HG03196 (cell line): ENCODE measurements around the gene TMEM95.
"Not testable (repeated sequence)": the region's sequence is repeated elsewhere in the genome, so short reads cannot be mapped to it uniquely, and the experiment has no call there.

Experiments used
- ATAC-seq: cut with Tn5 transposase; IDR thresholded peaks from one replicate; pipeline ENCODE4 v1.9.1; 2021; ENCODE audit not compliant: unreplicated experiment

TMEM95 gene

GRCh38 chr17:7346761-7347614, 8.0 kb upstream of the TMEM95 start:
- no peak for ATAC-seq

DNA sequence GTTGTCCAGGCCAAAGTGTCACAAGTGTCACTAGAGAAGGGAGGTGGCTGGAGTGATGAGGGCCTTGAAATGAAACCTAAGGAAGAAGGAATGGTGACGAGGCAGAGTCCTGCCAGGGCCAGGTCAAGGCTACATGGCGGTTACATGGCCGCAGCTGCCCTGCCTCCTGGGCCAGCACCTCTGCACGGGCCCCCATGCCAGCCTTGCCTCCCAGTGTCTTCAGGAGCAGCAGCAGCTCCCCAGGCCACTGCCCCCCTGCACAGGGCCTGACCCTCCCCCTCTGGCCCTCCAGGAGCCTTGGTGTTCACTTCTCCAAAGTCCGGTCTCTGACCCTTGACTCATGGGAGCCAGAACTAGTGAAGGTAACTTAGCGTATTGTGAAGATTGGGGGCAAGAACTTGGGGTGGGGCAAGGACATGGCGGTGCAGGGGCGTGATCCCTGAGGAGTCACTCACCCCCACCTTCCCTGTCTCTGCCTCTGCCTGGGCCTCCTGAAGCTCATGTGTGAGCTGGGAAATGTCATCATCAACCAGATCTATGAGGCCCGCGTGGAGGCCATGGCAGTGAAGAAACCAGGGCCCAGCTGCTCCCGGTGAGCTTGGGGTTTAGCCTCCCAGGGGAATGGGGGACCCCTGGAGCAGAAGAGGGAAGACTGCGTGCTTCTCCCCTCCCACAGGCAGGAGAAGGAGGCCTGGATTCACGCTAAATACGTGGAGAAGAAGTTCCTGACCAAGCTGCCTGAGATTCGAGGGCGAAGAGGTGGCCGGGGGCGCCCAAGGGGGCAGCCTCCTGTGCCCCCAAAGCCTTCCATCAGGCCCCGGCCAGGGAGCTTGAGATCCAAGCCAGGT, 7.1 kb upstream of the TMEM95 start:
- no peak for ATAC-seq

- ATAC-seq: no peak
These were observed 6.3 kb upstream of the TMEM95 start for GRCh38 chr17:7348478-7349242.

DNA sequence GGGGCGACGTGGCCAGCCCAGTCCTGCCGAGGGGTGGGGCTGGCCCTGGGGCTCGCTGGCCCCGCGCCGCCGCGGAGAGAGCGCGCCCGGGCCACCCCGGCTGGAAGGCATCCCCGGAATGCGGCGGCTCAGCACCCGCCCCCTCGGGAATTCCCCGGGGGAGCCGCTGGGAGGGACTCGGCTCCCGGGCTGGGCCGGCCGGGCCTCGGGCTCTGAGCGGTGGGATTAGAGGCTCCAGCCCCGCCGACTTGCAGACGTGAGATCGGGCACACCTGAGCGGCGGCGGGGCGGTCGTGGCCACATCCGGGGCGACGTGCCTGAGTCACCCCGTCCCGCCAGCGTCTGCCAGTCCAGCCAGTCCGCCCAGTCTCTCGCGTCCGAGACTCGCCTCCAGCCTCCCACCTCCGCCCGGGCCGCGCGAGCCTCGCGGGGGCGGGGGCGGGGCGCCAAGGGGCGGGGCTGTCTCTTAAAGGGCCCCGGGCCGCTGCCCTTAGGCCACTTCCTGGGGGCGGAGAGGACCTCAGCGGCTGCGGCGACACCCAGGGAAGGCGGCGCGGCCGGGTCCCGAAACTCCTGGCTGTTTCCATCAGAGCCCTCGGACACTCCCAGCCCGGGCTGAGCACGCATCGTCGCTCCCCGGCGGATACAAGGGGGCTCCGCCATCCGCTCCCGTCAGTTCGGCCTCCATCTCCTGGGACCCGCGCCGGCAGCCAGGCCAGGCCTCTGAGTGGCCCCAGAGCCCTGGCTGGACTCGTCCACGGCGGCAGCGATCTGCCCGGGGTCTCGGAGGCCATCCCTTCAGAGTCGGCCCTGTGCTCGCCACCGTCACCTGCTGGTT, 3.1 kb upstream of the TMEM95 start, which contains the start of gene KCTD11:
KCTD11 (plus strand) TSS at position 498 of the 838 bp plus-strand sequence.
- peak; percentile 68 for ATAC-seq

DNA sequence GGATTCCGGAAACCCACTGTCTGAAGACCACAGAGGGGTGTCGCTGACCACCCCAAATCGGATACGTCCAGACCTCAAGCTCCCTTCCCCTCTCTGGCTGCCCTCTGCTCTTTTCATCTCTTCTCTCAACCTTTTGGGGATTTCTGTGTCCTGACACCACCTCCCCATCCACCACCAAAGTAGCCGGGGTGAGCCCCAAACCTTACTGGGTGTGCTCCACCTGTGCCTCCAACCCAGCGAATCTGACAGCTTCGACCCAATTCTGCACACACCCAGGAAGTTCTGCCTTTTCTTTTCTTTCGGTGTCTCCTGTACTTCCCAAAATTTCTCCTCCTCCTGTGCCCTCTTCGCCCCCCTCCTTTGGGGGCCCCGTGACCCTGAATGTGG, 2.5 kb upstream of the TMEM95 start:
- ATAC-seq: no peak

- ATAC-seq: no peak
These were observed 1.9 kb upstream of the TMEM95 start for GRCh38 chr17:7352910-7353635.

DNA sequence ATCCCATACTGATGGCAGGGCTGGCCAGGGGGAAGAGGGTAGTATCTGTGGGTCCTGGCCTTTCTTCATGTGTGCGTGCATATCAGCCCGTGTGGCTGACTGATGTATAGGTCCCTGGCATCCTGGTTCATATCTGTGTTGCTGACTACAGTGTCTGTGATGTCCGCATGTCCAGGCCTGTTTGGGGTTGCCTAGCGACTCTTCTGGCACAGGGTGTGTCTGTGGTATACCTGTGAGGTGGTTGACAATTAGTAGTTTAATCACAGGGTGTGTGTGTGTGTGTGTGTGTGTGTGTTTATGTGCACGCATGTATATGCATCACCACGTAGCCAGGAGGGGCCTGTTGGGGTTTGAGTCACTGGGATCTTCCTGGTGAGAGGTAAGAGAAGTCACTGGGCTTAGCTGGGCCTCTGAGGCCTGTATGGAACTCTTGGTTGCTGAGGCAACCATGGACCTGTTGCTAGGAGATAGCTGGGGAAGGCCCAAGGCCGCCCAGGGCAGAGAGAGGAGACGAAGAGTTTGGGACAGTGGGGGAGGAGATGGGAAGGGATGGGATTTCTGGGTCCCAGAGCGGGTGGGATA, 603 bp upstream of the TMEM95 start:
- no peak for ATAC-seq

- ATAC-seq: no peak
These were observed 617 bp downstream of the TMEM95 start for GRCh38 chr17:7355573-7355972.

GRCh38 chr17:7356072-7356549, 1.2 kb downstream of the TMEM95 start:
- no peak for ATAC-seq

GRCh38 chr17:7356756-7357155, 1.8 kb downstream of the TMEM95 start:
- no peak for ATAC-seq

- no peak for ATAC-seq
These were observed 2.4 kb downstream of the TMEM95 start for GRCh38 chr17:7357381-7357780.

GRCh38 chr17:7361906-7362305, 7.0 kb downstream of the TMEM95 start:
- ATAC-seq: no peak

GRCh38 chr17:7363311-7363710, 8.4 kb downstream of the TMEM95 start:
- no peak for ATAC-seq

GRCh38 chr17:7365963-7366362, 11.0 kb downstream of the TMEM95 start:
- ATAC-seq: not testable (repeated sequence)

- ATAC-seq: no peak
These were observed 12.1 kb downstream of the TMEM95 start for GRCh38 chr17:7367083-7367482.

DNA sequence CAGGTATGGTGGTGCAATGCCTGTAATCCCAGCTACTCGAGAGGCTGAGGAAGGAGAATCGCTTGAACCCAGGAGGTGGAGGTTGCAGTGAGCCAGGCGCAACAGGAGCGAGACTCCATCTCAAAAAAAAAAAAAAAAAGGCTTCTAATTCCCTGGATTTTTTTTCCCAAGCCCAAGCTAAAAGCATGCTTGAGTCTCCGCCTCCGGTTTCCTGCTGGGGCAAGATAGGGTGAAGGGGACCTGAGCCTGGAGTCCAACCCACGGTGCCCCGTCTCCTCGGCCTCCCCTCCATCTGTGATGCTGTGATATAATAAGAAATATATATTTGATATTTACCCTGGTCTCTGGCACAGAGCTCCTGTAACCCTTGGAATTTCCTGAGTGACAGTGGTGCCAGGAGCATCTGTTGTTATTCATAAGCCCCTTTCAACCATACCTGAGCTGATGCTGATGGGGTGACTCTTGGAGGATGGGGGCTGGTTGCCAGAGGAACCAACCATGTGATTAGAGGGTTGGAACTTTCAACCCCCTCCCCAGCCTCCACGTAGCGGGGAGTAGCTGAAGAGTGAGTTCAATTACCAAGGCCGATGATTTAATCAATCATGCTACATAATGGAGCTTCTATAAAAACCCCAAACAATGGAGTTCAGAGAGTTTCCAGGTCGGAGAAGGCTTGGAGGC, 13.1 kb downstream of the TMEM95 start:
- no peak for ATAC-seq

DNA sequence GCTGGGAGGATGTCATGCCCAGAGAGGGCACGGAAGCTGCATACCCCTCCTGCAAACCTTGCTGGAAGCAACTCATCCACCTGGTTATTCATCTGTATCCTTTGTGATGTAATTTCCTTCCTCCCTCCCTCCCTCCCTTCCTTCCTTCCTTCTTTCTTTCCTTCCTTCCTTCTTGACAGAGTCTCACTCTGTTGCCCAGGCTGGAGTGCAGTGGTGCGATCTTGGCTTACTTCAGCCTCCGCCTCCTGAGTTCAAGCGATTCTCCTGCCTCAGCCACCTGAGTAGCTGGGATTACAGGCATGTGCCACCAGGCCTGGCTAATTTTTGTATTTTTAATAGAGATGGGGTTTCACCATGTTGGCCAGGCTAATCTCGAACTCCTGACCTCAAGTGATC, 13.6 kb downstream of the TMEM95 start:
- ATAC-seq: not testable (repeated sequence)

DNA sequence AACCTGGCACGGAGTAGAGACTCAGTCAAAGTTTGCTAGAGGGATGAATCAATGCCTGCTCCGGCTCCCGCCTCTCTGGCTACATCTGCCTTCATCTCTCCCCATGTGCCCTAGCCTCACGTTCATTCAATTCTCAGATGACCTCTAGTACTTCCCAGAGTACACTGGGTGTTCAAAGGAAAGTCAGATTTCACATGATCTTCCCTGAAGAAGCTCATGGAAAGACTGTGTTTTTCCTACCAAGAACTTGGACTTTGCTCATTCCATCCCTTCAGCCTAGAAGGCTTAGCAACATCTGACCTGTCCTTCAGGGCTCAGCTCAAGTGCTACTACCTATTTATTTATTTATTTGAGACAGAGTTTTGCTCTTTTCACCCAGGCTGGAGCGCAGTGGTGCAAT, 14.9 kb downstream of the TMEM95 start:
- ATAC-seq: no peak

- no peak for ATAC-seq
These were observed 15.9 kb downstream of the TMEM95 start for GRCh38 chr17:7370853-7371252.
